GM18870 (cell line): ENCODE results near the gene RNF19B.

ENCODE experiments used
- ATAC-seq: cut with Tn5 transposase; IDR thresholded peaks from one replicate; pipeline ENCODE4 v1.9.1; 2021; ENCODE audit warnings: moderate library complexity; ENCODE audit not compliant: unreplicated experiment

Gene RNF19B

GRCh38 chr1:32891241-32891570, 73.4 kb downstream of the RNF19B start:
- ATAC-seq = no peak

GRCh38 chr1:32890516-32891240, 73.9 kb downstream of the RNF19B start:
- no peak for ATAC-seq

- no peak for ATAC-seq
Measured at GRCh38 chr1:32889731-32890278, 74.8 kb downstream of the RNF19B start.

GRCh38 chr1:32888677-32889420, 75.8 kb downstream of the RNF19B start:
- no peak for ATAC-seq

GRCh38 chr1:32888134-32888533, 76.5 kb downstream of the RNF19B start:
- ATAC-seq = no peak

- no peak for ATAC-seq
Measured at GRCh38 chr1:32887623-32888022, 77.0 kb downstream of the RNF19B start.

- no peak for ATAC-seq
Measured at GRCh38 chr1:32886828-32887414, 77.7 kb downstream of the RNF19B start.
